ENCODE results near the gene DYNLT4.
"Not testable (repeated sequence)": the region's sequence is repeated elsewhere in the genome, so short reads cannot be mapped to it uniquely, and the experiment has no call there.

The DYNLT4 gene

DNA sequence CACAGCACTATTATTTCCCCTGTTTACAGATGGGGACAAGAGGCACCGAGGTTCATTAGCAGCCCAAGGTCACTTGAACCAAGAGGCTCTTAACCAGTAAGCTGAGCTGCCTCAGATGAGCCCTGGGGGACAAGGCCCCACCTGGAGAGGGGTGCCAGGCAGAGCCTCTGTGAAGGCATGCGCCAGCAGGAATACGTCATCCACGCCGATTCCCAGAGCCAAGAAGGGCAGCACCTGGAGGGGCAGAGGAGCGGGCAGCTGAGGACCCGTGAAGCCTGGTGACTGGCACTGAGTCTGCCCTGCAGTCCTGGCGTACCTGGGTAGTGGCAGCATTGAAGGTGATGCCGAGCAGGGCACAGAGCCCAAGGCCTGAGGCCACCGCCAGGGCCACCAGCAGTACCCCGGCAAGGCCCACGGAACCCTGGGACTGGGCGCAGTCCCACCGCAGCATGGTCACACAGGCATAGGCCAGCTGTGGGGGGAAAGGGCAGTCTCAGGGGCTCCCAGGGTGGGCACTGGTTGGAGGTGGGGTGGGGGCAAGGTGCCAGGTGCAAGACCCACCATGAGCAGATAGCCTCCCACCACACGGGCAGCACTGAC, 21.8 kb upstream of the DYNLT4 start:
- no peak for DNase-seq

DNA sequence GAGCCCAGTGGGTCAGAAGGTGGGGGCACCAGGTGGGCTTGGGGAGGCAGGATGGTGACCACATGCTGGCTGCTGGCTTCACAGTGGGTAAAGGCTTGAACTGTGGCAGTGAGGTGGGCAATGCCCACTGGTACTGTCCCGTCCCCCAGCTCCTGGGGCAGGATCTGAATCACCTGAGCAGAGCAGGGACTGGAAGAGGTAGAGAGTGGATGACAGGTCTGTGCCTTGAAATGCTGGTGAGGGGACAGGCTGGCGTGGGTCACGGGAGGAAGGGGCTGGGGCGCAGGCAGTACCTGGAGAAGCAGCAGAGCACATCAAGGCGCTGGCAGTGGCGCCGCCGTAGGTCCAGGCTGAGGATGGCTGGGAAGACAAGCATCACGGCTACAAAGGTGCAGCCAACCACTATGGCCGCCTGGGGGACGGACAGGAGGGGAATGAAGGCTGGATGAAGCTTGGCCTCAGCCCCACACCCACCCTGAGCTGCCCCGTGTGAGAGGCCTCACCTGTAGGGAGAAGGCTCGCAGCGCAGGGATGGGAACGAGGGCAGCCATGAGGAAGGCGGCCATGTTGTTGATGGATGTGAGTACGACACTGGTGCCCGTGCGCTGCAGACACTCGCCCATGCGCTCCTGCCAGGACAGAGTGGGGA, 21.0 kb upstream of the DYNLT4 start:
- no peak for DNase-seq

DNA sequence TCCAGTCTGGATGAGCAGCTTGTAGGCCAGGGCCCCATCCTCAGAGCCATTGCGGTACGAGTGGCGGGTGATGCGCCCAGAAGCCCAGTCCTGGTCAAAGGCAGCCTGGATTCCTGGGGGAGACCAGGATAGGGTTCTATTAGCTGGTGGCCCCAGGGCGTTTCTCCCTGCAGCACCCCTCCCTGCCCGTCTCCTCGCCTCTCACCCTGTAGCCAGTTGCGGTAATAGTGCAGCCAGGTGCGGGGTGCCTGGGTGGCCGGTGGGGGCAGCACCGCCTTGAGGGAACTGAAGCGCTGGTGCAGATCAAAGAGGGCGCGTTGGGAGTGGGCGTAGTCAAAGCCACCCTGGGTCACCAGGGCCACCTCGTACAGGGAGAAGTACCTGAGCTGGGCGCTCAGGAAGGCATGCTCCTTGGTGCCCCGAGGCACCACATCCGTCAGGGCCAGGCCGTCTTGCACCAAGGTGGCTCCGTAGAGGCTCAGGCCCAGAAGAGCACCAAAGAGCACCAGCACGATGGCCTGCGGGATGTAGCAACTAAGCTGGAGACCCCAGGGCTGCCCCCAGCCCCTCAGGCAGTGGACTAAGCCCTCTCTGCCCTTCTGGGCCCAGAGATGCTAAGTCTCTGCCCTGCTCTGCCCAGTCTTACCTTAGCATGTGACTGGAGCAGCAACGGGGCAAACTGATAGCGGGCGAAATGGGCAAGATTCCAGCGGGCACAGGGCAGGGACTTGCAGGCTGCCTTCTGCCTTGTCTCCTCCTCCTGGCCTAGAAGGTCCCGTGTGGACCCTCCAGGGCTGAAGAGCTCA, 20.2 kb upstream of the DYNLT4 start:
- no peak for DNase-seq

DNA sequence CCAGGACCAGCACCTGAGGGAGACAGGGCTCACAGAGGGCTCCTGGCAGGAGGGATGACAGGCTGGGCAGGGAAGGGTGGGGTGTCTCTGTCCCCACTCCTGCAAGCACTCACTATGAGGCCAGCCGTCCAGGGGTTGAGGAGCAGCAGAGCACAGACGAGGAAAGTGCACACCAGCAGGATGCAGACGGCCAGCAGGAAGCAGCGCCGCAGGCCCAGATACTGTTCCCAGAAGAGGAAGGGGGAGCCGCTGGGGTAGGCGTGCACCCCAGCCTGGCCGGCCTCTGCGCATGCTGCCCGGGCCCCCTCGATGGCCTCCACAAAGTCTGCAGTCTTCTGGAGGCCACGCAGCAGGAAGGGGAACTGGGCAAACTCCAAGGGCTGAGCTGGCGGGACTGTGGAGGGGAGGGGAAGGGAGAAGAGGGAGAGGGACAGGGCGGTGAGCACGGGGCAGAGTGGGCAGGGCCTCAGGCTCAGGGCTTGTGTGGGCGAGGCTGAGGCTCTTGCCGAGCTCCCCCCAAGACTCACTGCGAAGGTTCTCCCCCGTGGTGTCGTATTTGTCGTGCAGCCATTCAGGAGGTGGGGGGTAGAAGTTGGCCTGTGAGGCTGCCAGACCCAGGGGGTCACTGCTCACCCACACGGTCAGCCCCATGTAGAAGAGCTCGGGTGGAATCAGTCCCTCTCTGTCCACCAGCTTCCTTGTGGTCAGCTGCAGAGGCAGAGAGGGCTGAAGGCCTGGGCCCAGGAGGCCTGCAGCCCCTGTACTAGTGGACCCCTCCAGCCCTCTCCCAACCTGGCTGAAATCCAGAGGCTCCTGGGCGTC, 19.4 kb upstream of the DYNLT4 start:
- DNase-seq, result peak; percentile 90 to 94 (median 94)

DNA sequence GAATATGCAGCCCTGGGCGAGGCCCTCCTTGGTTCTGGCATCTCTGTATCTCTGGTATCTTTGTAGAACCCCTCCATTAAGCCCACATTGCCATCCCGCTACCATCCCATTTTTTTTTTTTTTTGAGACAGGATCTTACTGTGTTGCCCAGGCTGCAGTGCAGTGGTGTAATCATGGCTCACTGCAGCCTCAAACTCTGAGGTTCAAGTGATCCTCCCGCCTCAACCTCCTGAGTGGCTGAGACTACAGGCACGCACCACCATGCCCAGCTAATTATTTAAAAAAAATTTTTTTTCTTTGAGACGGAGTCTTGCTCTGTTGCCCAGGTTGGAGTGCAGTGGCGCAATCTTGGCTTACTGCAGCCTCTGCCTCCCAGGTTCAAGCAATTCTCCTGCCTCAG, 17.2 kb upstream of the DYNLT4 start:
- DNase-seq, result not testable (repeated sequence)

DNA sequence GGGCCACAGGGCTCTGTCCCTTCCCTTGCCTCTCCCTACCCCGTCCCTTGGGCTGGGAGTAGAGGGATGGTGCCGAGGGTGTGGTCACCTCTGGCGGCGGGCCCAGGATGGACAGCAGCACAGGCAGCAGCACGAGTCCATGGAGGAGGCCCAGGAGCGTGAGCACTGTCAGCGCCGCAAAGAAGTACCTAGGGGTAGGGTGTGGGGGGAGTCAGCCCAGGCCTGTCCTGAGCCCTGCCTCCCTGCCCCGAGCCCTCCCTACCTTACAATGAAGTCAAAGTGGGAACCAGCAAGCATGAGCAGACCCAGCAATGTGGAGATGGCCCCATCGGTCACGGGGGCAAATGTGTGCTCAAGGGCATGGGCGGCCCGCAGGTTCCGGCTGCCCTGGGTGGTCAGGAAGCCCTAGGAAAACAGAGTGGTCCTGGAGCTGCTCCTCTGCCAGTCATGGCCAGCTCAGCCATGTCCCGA, 15.9 kb upstream of the DYNLT4 start:
- no peak for DNase-seq

DNA sequence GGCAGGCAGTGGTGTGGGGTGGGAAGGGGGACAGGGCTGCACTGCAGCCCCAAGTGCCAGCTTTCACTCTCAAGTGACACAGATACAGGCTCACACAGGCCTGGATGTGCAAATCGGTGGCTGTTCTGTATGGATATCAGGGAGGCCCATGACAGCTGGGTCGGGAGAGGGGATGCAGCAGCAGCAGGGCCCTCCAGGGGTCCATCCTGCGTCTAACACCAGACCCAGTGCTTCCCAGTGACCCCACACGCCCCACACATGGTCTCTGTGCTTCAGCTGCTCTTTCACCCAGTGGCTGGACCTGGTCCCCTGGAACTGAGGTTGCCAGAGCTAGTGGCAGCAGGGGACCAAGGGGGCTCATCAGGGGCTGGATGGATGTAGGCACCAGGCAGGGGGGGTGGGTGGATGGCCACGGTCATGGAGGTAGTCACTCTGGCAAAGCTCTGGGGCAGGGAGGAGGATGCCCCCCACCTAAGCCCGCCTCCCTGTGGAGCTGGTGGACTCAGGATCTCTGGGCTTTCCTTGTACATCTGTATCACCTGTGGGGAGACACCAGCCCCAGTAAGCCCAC, 15.1 kb upstream of the DYNLT4 start:
- DNase-seq, result no peak

DNA sequence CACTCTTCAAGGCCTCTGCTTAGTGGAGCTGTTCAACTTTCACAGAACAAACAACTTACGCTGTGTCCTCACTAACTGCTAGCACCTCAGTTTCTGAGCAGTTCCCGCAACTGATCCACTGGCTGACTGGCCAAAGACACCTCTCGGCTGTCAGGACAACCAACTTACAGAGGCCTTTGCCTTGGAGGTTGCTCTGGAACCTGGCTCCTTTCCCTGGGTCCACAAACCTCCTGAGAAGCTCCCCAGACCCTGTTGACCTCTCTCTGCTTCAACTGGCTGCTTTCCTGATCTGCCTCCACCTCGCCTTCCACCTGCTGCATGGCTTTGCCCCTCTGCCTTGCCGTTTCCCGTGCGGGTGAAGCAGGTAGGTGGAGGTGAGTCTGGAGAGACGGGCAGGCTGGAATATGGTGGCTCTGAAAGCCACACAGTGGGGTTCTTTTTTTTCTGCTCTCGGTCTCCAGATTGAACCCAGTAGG, 14.1 kb upstream of the DYNLT4 start:
- DNase-seq, result no peak

DNA sequence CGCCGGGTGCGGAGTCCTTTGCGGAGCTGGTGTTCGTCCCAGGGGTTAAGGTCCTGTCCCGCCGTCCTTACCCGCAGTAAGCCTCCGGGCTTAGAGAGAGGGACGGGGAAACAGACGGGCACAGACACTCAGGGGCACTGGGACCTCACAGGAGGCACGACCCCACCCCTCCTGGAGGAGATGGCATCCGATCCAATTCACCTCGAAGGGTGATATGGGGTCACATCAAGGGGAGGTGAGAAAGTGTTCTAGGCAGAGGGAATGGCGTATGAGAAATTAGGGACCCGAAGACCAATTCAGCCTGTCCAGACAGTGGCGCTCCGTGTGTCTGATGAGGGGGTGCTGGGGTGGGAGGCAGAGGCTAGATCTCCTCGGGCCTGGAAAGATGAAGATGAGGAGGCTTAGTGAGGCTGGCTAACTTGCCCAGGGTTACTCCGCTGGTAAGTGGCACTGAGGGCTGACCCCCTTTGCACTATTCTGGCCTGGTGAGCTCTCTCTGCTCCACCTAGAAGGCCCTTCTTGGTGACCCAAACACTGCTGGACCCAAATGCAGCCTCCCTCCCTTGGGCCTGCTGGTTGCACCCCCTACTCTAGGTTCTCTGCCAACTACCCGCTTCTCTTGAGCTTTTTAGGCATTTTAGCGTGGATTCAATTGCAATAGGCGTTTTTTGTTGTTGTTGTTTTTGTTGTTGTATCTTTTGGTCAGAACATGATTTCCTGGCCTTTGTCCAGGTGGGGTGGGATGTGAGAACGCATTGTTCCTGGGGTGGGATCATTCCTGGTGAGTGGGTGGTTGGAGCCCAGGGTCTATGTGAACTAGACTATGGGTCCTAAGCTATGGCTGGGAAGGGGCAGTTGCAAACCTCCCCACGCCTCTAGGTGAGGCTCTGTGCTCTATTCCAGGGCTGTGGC, 13.4 kb upstream of the DYNLT4 start:
- peak in 2 of 4 experiments; percentile 25 to 26 for DNase-seq

DNA sequence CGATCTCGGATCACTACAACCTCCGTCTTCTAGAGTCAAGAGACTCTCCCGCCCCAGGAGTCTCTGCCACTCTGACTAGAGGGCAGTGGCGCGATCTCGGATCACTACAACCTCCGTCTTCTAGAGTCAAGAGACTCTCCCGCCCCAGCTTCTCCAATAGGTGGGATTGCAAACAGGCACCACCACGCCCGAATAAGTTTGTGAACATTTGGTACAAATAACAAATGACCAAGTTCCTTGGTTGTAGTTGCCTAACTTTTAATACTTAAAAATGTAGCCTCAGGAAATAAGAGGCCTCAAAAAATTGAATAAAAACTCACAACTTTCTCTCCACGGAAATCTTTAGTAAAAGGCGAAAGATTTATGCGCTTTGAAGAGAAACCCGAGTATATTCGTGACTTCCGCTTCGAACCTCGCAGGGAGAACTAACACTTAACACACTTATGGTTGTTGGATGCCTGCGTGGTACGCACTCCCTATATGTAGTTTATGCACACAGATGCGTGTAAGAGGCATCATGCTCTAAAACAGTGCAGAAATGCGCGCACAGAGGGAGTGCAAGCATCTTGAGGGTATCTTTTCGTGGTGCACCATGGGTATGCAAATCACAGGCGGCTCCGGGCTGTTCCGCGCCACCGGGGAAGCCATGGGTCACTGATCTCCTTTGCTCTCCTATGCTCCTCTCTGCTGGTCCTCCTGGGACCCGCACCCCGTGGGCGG, 12.6 kb upstream of the DYNLT4 start:
- peak; percentile 86 to 95 (median 90) for DNase-seq

DNA sequence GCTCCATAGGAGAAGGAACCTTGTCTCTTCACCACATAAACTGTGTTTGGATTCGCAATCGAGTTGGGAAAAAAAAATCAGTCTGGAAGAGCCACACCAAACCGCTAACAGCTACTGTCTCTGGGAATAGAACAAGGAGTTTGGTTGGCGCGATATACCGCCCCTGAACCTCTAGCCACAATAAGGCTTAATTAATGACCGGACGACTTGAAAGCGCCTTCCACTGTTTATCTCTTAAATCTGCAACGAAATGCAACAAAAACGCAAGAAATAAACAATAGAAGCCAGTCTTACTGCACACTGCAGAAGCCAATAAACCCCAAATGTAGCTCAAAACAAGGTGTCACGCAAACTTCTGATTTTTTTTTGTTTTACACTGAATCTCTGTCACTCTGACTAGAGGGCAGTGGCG, 12.1 kb upstream of the DYNLT4 start:
- DNase-seq, result no peak

DNA sequence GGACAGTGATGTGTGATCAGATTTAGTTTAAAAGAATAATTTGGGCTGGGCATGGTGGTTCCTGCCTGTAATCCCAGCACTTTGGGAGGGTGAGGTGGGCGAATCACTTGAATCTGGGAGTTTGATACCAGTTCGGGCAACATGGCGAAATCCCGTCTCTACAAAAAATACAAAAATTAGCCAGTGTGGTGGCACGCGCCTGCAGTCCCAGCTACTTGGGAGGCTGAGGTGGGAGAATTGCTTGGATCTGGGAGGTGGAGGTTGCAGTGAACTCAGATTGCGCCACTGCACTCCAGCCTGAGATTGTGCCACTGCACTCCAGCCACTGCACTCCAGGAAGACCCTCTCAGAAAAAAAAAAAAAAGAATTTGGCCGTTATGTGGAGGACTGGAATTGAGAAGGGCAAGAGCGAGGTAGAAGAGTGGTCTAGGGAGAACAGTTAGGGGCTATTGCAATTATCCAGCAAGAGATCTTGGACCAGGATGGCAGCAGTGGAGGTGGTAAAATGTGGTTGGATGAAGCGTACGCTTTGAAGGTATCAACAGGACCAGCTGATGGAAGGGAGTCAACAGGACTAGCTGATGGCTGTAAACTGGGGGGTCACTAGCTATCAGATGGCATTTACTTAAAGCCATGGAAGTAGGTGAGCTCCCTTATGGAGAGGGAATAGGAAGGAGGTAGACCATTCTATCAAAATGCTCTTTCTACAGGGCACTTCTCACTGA, 10.8 kb upstream of the DYNLT4 start:
- DNase-seq, result no peak

DNA sequence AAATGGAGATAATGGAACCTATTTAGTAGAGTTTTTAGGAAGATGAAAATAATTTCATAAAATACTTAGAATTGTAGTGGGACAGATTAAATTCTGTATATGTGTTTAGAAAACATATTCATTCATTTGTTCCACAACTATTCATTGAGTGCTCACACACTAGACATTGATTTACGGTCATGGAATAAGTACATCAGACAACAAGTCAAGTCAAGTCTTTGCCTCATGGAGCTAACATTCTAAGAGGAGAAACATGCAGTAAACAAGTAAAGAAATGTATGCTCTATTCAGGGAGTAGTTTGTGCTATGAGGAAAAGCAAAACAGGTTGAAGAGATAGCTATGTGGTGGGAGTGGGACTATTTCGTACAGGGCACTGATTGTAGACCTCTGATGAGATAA, 10.2 kb upstream of the DYNLT4 start:
- DNase-seq, result no peak

DNA sequence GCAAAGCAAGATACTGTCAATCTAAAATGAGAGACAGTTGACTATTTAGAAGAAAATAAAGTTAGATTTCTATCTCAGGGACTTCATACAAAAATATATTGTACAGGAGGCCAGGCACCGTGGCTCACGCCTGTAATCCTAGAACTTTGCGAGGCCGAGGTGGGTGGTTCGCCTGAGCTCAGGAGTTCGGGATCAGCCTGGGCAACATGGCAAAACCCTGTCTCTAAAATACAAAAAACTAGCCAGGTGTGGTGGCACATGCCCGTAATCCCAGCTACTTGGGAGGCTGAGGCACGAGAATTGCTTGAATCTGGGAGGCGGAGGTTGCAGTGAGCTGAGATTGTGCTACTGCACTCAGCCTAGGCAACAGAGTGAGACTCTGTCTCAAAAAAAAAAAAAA, 8.8 kb upstream of the DYNLT4 start:
- not testable (repeated sequence) for DNase-seq

DNA sequence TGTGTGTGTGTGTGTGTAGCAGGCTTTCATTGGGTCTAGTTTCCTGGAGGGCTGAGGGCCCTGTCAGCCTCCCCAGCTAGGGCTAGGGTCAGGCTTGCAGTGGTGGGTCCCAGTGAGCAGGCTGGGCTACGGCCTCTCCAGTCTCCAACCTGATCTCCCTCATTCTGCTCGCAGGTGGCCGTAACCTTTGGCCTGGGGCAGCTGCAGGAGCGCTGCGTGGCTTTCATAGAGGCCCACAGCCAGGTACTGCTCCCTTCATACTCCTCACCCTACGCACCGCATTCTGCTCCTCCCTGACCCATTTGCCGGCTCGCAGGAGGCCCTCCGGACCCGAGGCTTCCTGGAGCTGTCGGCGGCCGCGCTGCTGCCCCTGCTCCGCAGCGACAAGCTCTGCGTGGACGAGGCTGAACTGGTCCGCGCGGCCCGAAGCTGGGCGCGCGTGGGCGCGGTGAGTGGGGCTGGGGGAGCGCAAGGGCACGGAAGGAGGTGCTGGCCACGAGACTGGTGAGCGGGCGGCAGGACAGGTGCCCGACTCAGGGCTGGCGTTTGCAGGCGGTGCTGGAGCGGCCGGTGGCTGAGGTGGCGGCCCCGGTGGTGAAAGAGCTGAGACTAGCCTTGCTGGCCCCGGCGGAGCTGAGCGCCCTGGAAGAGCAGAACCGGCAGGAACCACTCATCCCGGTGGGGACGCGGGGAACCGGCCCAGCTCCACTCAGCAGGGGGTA, 5.8 kb upstream of the DYNLT4 start:
- peak in 2 of 4 experiments; percentile 2 to 30 for DNase-seq

DNA sequence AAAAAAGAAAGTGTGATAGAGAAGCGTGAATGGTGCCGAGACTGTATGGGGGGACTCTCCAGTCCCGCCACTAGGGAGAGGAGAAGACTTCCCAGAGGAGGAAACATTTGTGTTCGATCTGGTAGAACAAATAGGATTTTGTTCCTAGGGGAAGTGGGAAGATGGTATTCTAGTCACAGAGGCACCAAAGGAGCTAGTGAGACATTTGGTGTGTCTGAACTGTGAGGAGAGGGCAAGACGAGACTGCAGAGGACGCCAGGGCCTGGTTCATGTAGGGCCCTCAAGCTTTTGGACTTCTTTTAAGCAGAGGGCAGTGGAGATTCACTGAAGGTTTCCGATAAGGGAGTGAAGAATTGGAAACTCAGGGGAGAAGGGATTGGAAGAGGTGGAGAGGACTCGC, 4.1 kb upstream of the DYNLT4 start:
- DNase-seq, result peak in 1 of 4 experiments; percentile 13

DNA sequence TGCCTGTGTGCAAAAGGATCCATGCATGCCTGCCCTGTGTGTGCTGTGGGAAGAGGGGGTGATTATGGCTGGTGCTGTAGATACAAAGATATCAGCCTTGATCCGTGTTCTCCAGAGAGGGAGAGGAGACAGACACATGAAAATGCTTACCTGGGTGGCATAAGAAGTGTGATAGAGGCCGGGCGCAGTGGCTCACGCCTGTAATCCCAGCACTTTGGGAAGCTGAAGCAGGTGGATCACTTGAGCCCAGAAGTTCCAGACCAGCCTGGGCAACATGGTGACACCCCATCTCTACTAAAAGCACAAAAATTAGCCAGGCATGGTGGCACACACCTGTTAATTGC, 3.6 kb upstream of the DYNLT4 start:
- DNase-seq, result not testable (repeated sequence)

DNA sequence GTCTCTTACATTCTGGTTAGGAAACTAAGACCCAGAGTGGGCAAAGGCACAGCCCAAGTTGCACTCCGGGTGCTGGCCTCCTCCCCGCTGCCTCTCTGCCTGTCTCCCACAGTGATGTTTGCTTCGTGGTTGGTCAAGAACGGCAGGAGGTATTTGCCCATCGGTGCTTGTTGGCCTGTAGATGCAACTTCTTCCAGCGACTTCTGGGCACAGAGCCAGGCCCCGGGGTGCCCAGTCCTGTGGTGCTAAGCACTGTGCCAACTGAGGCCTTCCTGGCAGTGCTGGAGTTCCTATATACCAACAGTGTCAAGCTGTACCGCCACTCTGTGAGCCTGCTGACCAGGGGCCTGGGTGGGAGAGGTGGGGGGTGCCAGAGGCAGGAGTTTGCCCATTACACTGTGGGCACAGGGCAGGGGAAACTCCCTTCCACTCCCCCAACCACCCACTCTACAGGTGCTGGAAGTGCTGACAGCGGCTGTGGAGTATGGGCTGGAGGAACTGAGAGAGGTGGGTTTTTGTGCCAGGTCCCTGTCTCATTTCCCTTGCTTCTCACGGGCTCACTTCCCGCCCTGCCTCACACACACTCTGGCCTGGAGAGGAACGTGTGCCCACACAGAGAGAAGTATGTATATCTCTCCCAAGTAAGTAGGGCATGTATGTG, 3.1 kb upstream of the DYNLT4 start:
- peak; percentile 65 to 85 (median 76) for DNase-seq

Measured in suppressor macrophage (primary cell).